ENCODE measurements around the gene SHISAL2B.

SHISAL2B gene

DNA sequence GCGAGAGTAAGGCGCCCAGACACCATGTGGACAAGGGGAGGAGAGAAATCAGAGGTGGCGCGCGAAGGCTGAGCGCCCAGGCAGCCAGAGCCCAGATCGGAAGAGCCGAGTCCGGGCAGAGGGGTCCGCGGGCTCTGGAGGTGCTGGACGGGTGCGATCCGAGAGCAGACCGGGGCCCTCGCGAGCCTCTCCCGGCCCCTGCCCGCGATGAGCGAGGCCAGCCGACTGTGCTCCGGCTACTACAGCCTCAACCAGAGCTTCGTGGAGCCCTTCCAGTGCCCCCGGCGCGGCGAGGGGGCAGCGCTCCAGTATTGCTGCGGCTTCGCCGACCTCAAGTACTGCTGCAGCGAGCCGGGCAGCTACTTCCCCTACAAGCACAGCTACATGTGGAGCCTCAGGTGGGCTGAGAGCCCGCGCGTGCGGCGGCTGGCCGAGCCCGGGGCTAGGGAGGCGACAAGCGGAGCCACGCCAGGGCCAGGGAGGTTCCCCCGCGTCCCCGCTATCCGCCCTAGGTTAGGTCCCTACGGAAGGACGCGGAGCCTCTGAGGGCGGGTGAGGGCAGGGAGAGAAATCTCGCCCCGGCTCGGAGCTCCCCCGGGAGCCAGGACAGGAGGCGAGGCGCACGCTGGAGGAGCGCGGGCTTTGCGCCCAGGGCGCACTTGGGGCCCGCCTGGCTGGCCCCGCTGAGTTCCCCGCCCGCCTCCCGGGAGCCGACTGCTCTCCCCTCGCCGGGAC is at the start of gene SHISAL2B:
Gene SHISAL2B, plus strand, starts transcription at position 87 of the 735 bp plus-strand sequence. Its CDS starts 121 bp downstream, at position 208.
- H3K27ac ChIP-seq: no peak within 1 kb of the TSS
- TF ChIP-seq, protein P1, sequence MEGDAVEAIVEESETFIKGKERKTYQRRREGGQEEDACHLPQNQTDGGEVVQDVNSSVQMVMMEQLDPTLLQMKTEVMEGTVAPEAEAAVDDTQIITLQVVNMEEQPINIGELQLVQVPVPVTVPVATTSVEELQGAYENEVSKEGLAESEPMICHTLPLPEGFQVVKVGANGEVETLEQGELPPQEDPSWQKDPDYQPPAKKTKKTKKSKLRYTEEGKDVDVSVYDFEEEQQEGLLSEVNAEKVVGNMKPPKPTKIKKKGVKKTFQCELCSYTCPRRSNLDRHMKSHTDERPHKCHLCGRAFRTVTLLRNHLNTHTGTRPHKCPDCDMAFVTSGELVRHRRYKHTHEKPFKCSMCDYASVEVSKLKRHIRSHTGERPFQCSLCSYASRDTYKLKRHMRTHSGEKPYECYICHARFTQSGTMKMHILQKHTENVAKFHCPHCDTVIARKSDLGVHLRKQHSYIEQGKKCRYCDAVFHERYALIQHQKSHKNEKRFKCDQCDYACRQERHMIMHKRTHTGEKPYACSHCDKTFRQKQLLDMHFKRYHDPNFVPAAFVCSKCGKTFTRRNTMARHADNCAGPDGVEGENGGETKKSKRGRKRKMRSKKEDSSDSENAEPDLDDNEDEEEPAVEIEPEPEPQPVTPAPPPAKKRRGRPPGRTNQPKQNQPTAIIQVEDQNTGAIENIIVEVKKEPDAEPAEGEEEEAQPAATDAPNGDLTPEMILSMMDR (conservative IDR thresholded peaks at IDR 0.05): no peak

DNA sequence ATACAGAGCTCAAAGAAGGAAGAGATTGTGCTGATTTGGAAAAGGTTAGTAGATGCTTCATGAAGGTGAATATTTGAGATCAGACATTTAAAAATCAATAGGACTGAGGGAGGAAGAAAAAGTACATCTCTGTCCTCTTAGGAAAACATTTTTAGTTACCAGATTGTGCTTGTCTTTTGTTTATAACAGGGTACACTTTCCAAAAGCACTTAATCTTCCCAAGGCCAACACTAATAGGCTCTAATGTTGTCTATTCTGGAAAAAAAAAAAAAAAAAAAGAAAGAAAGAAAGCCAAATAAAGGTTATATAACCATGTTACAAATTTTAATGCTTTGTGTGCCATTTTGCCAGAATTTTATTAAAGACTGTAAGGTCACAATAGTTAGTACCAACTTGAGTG is 45.5 kb upstream of the SHISAL2B start:
- H3K27ac ChIP-seq: no peak overlapping the region
- TF ChIP-seq, protein P1 (conservative IDR thresholded peaks at IDR 0.05): no peak

DNA sequence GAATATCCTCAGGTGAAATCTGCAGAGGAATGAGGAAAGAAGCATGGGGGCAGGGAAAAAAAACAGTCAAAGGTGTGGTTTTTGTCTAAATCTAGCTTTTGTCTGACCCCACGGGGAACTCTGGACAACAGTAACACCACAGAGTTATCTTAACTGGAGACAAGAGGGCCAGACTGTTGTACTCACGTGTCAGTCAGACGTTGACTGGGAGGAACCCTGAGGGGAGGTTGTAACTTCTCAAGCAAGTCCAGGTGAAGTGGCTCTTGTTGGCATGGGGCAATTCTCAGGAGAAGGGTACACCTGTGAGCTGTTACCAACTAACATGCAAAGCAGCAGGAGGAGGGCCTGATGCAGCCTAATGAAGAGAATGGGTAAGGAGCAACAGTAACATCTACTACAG is 44.1 kb upstream of the SHISAL2B start:
- H3K27ac ChIP-seq: no peak overlapping the region
- TF ChIP-seq, protein P1 (conservative IDR thresholded peaks at IDR 0.05): no peak

DNA sequence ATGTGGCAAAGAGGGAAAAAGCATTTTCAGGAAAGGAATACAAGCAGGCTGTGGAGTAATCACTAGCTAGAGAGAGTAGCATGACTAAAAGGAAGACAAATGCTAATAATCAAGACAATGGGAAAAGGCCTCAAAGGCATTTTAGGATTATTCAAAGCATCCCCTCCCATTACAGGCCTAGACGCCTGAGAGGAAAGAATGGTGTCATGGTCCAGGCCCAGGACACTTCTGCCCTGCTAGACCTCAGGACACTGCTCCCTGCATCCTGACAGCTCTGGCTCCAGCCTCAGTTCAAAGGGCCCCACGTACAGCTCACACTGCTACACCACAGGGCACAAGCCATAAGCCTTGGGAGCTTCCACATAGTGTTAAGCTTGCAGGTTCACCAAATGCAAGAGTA is 40.8 kb upstream of the SHISAL2B start:
- H3K27ac ChIP-seq: no peak overlapping the region
- TF ChIP-seq, protein P1 (conservative IDR thresholded peaks at IDR 0.05): no peak

DNA sequence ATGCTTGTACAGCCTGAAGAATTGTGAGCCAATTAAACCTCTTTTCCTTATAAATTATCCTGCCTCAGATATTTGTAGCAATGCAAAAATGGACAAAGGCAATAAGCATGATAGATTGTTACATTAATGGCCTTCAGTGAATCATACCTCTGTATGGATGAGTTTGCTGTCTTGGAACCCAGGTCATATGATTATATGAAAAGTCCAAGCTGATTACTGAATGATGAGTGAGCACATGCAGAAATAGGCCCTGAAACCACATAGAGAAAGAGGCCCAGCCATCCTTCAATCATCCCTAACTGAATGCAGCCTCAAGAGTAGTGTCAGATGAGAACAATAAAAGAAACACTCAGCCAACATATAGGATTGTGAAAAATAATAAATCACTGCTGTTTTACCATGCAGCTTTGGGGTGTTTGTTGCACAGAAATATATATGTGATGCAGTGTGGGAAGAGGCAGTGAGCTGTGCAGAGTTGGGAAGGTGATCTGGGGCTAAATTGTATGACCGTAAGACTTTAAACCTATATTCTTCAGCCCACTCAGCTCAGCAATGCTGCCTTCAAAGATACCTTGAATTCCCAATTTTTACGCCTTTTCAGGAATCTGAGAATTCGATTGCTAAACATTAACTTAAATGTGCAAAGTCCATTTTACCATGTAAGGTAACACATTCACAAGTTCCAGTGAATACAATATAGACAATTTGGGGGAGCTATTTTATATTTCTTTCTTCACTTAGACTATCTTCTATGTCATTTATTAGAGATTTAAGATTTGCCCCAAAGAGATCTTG is 36.3 kb upstream of the SHISAL2B start:
- TF ChIP-seq, protein P1 (conservative IDR thresholded peaks at IDR 0.05): no peak
- peak overlapping the region; percentile 67 for H3K27ac ChIP-seq

DNA sequence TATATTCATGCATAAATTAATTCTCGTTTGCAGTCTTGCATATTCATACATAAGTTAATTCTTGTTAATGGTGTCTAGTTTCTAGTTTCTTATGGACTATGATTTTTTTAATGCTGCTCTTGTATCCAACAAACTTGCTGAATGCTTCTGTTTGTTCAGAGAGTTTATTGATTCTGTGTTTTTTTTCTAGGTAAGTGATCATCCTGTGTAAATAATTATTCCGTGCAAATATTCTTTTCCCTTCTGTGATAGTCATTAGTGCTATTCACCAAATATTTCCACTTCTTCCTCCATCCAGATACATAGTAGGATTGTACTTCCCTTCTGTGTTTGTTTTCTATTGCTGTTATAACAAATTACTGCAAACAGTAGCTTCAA is 35.8 kb upstream of the SHISAL2B start:
- TF ChIP-seq, protein P1 (conservative IDR thresholded peaks at IDR 0.05): no peak
- H3K27ac ChIP-seq: peak overlapping the region; percentile 67

DNA sequence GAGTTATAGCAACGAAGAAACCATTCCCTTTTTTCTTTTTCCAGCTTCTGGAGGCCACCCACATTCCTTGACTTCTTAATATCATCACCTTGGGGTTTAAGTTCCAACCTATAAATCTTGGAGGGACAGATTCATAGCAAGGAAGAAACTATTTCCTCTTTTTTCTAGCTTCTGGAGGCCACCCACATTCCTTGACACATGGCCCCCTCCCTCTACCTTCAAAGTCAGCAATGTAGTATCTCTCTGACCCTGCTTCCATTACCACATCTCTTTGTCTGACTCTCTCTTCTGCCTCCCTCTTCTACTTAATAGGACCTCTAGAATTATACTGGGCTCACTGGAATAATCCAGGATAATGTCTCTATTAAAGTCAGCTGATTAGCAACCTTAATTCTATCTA is 34.7 kb upstream of the SHISAL2B start:
- peak overlapping the region; percentile 67 for H3K27ac ChIP-seq
- TF ChIP-seq, protein P1 (conservative IDR thresholded peaks at IDR 0.05): no peak
